IMR-90 (cell line): ENCODE results near the gene EPHB1. TPM values are rescaled to one million over a fixed set of nuclear protein-coding genes. Genes with fewer than 3 reads are reported as not detected.

Experiments
- ATAC-seq: fragments of 200-7000 bp; cut with Tn5 transposase; 2 replicates; pipeline ENCODE4 v1.9.1; 2020; ENCODE audit warnings: low read depth, mild to moderate bottlenecking, moderate library complexity
- BruUV-seq: library from RNA; stranded (reverse); fragments of 400-500 nt; replicated peaks from 2 replicates; lab custom pipeline; 2021; lab: Mats Ljungman, UMichigan
- CTCF ChIA-PET: fragments of 300-600 bp; formaldehyde crosslinking; extraction: SDS; loops from one replicate; lab custom pipeline; 2021; ENCODE audit warnings: antibody characterized with exemption; lab: Yijun Ruan, JAX
- POLR2A ChIA-PET: fragments of 300-600 bp; sonication (Branson Sonifier 250); formaldehyde crosslinking; loops from one replicate; lab custom pipeline; 2022; ENCODE audit warnings: antibody characterized with exemption; ENCODE audit not compliant: unreplicated experiment; lab: Charles Lee
- DNase-seq: peaks from one replicate; pipeline ENCODE4 v3.0.0; 2013
- H2AFZ ChIP-seq: replicated peaks from 2 replicates; pipeline ENCODE3; 2013; ENCODE audit warnings: low read length, mild to moderate bottlenecking; ENCODE audit not compliant: poor library complexity
- H2AK5ac ChIP-seq: 2 replicates; pipeline ENCODE4 v1.6.1; 2013; ENCODE audit warnings: low read depth, low read length, inconsistent platforms
- H2AK9ac ChIP-seq: replicated peaks from 2 replicates; pipeline ENCODE3; 2013; ENCODE audit warnings: mild to moderate bottlenecking, low read depth, low read length, moderate library complexity; ENCODE audit not compliant: poor library complexity
- H2BK120ac ChIP-seq: 2 replicates; pipeline ENCODE4 v1.6.1; 2013; ENCODE audit warnings: low read depth, low read length, inconsistent platforms
- H2BK15ac ChIP-seq: 3 replicates; pipeline ENCODE4 v1.6.1; 2013; ENCODE audit warnings: low read depth, low read length, inconsistent platforms
- H2BK20ac ChIP-seq: 2 replicates; pipeline ENCODE4 v1.6.1; 2013; ENCODE audit warnings: low read depth, mild to moderate bottlenecking, inconsistent platforms, low read length, moderate library complexity
- H2BK5ac ChIP-seq: 2 replicates; pipeline ENCODE4 v1.6.1; 2013; ENCODE audit warnings: mild to moderate bottlenecking, low read depth, low read length, inconsistent platforms; ENCODE audit not compliant: poor library complexity, severe bottlenecking
- H3K14ac ChIP-seq: replicated peaks from 2 replicates; pipeline ENCODE4 v1.6.1; 2013; ENCODE audit warnings: low read depth, low read length, inconsistent platforms
- H3K18ac ChIP-seq: 2 replicates; pipeline ENCODE4 v1.6.1; 2013; ENCODE audit warnings: low read depth, low read length, control low read depth
- H3K23ac ChIP-seq: 2 replicates; pipeline ENCODE4 v1.6.1; 2013; ENCODE audit warnings: low read depth, low read length, inconsistent platforms
- H3K27ac ChIP-seq: 2 replicates; pipeline ENCODE4 v1.5.1; 2013; ENCODE audit warnings: mild to moderate bottlenecking, control low read depth, low read length; ENCODE audit not compliant: insufficient read depth
- H3K27me3 ChIP-seq: 2 replicates; pipeline ENCODE4 v1.6.1; 2013; ENCODE audit warnings: low read length; ENCODE audit not compliant: control insufficient read depth, insufficient read depth
- H3K36me3 ChIP-seq: 2 replicates; pipeline ENCODE4 v1.6.1; 2013; ENCODE audit warnings: low read length, mixed read lengths; ENCODE audit not compliant: control insufficient read depth, insufficient read depth
- H3K4ac ChIP-seq: 2 replicates; pipeline ENCODE4 v1.6.1; 2013; ENCODE audit warnings: low read depth, low read length, inconsistent platforms
- H3K4me1 ChIP-seq: 2 replicates; pipeline ENCODE4 v1.6.1; 2013; ENCODE audit warnings: low read length, mixed read lengths; ENCODE audit not compliant: control insufficient read depth, insufficient read depth
- H3K4me2 ChIP-seq: 2 replicates; pipeline ENCODE4 v1.6.1; 2013; ENCODE audit warnings: low read depth, mild to moderate bottlenecking, control low read depth, low read length, moderate library complexity
- H3K4me3 ChIP-seq: 2 replicates; pipeline ENCODE4 v1.5.1; 2013; ENCODE audit warnings: low read depth, mild to moderate bottlenecking, control low read depth, low read length, moderate library complexity; ENCODE audit not compliant: insufficient read depth
- H3K56ac ChIP-seq: 2 replicates; pipeline ENCODE4 v1.6.1; 2013; ENCODE audit warnings: low read length, inconsistent platforms; ENCODE audit not compliant: insufficient read depth; ENCODE audit errors: extremely low read depth
- H3K79me1 ChIP-seq, 2 experiments: 2 replicates each; pipeline ENCODE4 v1.6.1; 2013; ENCODE audit warnings: low read length in 2 of 2, inconsistent platforms in 1 of 2, low read depth in 1 of 2
- H3K9ac ChIP-seq: 2 replicates; pipeline ENCODE4 v1.6.1; 2013; ENCODE audit warnings: low read depth, low read length, control low read depth
- H3K9me1 ChIP-seq: 2 replicates; pipeline ENCODE4 v1.6.1; 2013; ENCODE audit warnings: low read length, inconsistent platforms; ENCODE audit not compliant: insufficient read depth
- H3K9me3 ChIP-seq: 2 replicates; pipeline ENCODE4 v1.6.1; 2013; ENCODE audit warnings: low read length; ENCODE audit not compliant: control insufficient read depth, insufficient read depth
- H4K20me1 ChIP-seq: 2 replicates; pipeline ENCODE4 v1.6.1; 2013; ENCODE audit warnings: low read length, inconsistent platforms; ENCODE audit not compliant: insufficient read depth
- H4K5ac ChIP-seq: 2 replicates; pipeline ENCODE4 v1.6.1; 2013; ENCODE audit warnings: mild to moderate bottlenecking, low read depth, low read length, control low read depth
- H4K8ac ChIP-seq, 2 experiments: 2 replicates each; pipeline ENCODE4 v1.6.1; 2013; ENCODE audit warnings: low read depth in 2 of 2, low read length in 2 of 2, control low read depth in 1 of 2, inconsistent platforms in 1 of 2
- H4K91ac ChIP-seq: 2 replicates; pipeline ENCODE4 v1.6.1; 2013; ENCODE audit warnings: low read depth, low read length, inconsistent platforms; ENCODE audit not compliant: insufficient read depth
- CHD1 ChIP-seq: IDR thresholded peaks from 2 replicates; pipeline ENCODE4 v1.6.1; 2012; ENCODE audit warnings: low read depth, low read length, improper control_type of control experiment
- ELK1 ChIP-seq: fragments of 150-350 bp; IDR thresholded peaks from 2 replicates; pipeline ENCODE4 v1.6.1; 2016; ENCODE audit warnings: low read depth, mild to moderate bottlenecking, low read length, moderate library complexity, borderline replicate concordance
- MAFK ChIP-seq: IDR thresholded peaks from 2 replicates; pipeline ENCODE4 v1.6.1; 2012; ENCODE audit warnings: low read depth, low read length, improper control_type of control experiment
- MXI1 ChIP-seq: IDR thresholded peaks from 2 replicates; pipeline ENCODE4 v1.6.1; 2012; ENCODE audit warnings: low read depth, mild to moderate bottlenecking, low read length, moderate library complexity, borderline replicate concordance
- NFE2L2 ChIP-seq: fragments of 150-350 bp; IDR thresholded peaks from 2 replicates; pipeline ENCODE4 v1.6.1; 2016; ENCODE audit warnings: low read depth, mild to moderate bottlenecking, low read length
- POLR2A ChIP-seq: IDR thresholded peaks from 2 replicates; pipeline ENCODE4 v1.6.1; 2012; ENCODE audit warnings: mild to moderate bottlenecking, low read depth, low read length
- RFX5 ChIP-seq: IDR thresholded peaks from 2 replicates; pipeline ENCODE4 v1.8.0; 2012; ENCODE audit warnings: low read depth, mild to moderate bottlenecking, low read length, moderate library complexity
- SMC3 ChIP-seq: fragments of 150-350 bp; IDR thresholded peaks from 2 replicates; pipeline ENCODE4 v1.6.1; 2016; ENCODE audit warnings: low read depth, mild to moderate bottlenecking, antibody characterized with exemption, low read length, moderate library complexity
- WGBS, 2 experiments: methylation state at CpG; one replicate each; pipeline versions ENCODE4 v1.1.5 to v1.1.7; 2013; ENCODE audit warnings: missing lambda C conversion rate in 2 of 2; ENCODE audit not compliant: insufficient read length in 1 of 2; ENCODE audit errors: extremely low coverage in 2 of 2; 5-methylcytosine and 5-hydroxymethylcytosine counted together
- dilution Hi-C: fragments of 300-500 bp; cut with HindIII; formaldehyde crosslinking; loops from one replicate; pipeline ENCODE4 v1.14.3; 2018; ENCODE audit warnings: low sequenced_read_pairs; ENCODE audit not compliant: unreplicated experiment
- in situ Hi-C: fragments of 300-500 bp; cut with MboI; formaldehyde crosslinking; loops from 3 replicates; pipeline ENCODE4 v1.14.3; 2019; ENCODE audit warnings: low sequenced_read_pairs, inconsistent platforms, mixed read lengths
- intact Hi-C: fragments of 100-400 bp; cut with micrococcal nuclease; formaldehyde crosslinking; loops from 2 replicates; pipeline ENCODE4 v1.10.0; 2022
- polyA plus RNA-seq, 3 experiments: library from polyadenylated mRNA; depleted of rRNA; stranded (reverse); fragments of >200 nt; gene quantifications; 2 replicates each; pipeline ENCODE4 v1.2.3, GENCODE V29; 2012; ENCODE audit warnings: low replicate concordance in 1 of 3
- total RNA-seq: library from RNA; depleted of rRNA; stranded (reverse); fragments of >200 nt; gene quantifications from 2 replicates; pipeline ENCODE4 v1.2.3, GENCODE V29; 2012
- TF ChIP-seq, protein P1 (sequence below): fragments of 150-350 bp; IDR thresholded peaks from 2 replicates; pipeline ENCODE4 v1.6.1; 2017; ENCODE audit warnings: mild to moderate bottlenecking, antibody characterized with exemption, low read length, low read depth
- TF ChIP-seq, protein P2 (sequence below): conservative IDR thresholded peaks from 2 replicates; pipeline ENCODE4 v1.5.1; 2012; ENCODE audit warnings: mild to moderate bottlenecking, low read depth, low read length, improper control_type of control experiment

The EPHB1 gene
- total and polyA plus RNA-seq, 2 of the 4 experiments (the other 2 are of a cell fraction): 0.17 to 0.36 TPM

- H3K4me1 ChIP-seq: peaks cover 1% of the 10 kb centered on the region; the same call in 1 of the 2 replicates
- H4K5ac ChIP-seq: no peak overlapping the region
- no peaks in the 10 kb centered on the region; the same call in 1 of the 2 replicates for H4K20me1 ChIP-seq
- BruUV-seq: no TSS peak
- no peak overlapping the region for H2BK15ac ChIP-seq
- dilution Hi-C loops: no loop called here
- no peaks in the 10 kb centered on the region for H3K9me3 ChIP-seq
- no peak overlapping the region for H2AK9ac ChIP-seq
- 14% methylated on average over 1 of the region's 4 CpGs; no CpG with 5 or more reads in 1 of the 2 experiments for WGBS, 2 experiments
- peaks cover 34% of the 10 kb centered on the region for H3K27me3 ChIP-seq
- no peaks in the 10 kb centered on the region for H3K79me1 ChIP-seq
- H2AK5ac ChIP-seq: no peak overlapping the region
- H3K27ac ChIP-seq: no peak overlapping the region
- H2BK120ac ChIP-seq: no peak overlapping the region
- POLR2A ChIA-PET: no interaction called here
- H3K4me3 ChIP-seq: no peak overlapping the region
- DNase-seq: no peak
- H2BK20ac ChIP-seq: no peak overlapping the region
- H3K9ac ChIP-seq: no peak overlapping the region
- no peak overlapping the region for H3K56ac ChIP-seq
- H3K4ac ChIP-seq: no peak overlapping the region
- no peak overlapping the region for H4K91ac ChIP-seq
- H3K9me1 ChIP-seq: no peaks in the 10 kb centered on the region
- H3K36me3 ChIP-seq: no peaks in the 10 kb centered on the region
- H4K8ac ChIP-seq: no peak overlapping the region
- in situ Hi-C loops: loop anchor here (25.0 kb wide), 1 partner anchor 1245 kb away; no protein-coding TSS in a partner anchor
- no peak overlapping the region for H3K18ac ChIP-seq
- no peak for ATAC-seq
- H3K14ac ChIP-seq: no peak overlapping the region
- intact Hi-C loops: loop anchor here (10.0 kb wide), 1 partner anchor 1252 kb away; no protein-coding TSS in a partner anchor
- H3K23ac ChIP-seq: no peak overlapping the region
- CTCF ChIA-PET: interaction anchor here (0.6 kb wide), 1 partner anchor 112 kb away, joined by 3 read pairs; no protein-coding TSS in a partner anchor
- no peak overlapping the region for H2BK5ac ChIP-seq
- TF ChIP-seq NFE2L2 (no peak), SMC3 (no peak), MXI1 (no peak), RFX5 (no peak), MAFK (no peak), ELK1 (no peak), CHD1 (no peak), POLR2A (no peak)
- TF ChIP-seq, protein P1, sequence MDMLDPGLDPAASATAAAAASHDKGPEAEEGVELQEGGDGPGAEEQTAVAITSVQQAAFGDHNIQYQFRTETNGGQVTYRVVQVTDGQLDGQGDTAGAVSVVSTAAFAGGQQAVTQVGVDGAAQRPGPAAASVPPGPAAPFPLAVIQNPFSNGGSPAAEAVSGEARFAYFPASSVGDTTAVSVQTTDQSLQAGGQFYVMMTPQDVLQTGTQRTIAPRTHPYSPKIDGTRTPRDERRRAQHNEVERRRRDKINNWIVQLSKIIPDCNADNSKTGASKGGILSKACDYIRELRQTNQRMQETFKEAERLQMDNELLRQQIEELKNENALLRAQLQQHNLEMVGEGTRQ: no peak
- TF ChIP-seq, protein P2, sequence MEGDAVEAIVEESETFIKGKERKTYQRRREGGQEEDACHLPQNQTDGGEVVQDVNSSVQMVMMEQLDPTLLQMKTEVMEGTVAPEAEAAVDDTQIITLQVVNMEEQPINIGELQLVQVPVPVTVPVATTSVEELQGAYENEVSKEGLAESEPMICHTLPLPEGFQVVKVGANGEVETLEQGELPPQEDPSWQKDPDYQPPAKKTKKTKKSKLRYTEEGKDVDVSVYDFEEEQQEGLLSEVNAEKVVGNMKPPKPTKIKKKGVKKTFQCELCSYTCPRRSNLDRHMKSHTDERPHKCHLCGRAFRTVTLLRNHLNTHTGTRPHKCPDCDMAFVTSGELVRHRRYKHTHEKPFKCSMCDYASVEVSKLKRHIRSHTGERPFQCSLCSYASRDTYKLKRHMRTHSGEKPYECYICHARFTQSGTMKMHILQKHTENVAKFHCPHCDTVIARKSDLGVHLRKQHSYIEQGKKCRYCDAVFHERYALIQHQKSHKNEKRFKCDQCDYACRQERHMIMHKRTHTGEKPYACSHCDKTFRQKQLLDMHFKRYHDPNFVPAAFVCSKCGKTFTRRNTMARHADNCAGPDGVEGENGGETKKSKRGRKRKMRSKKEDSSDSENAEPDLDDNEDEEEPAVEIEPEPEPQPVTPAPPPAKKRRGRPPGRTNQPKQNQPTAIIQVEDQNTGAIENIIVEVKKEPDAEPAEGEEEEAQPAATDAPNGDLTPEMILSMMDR: no peak
- no peak overlapping the region for H3K4me2 ChIP-seq
- no peak overlapping the region for H2AFZ ChIP-seq
These were observed 2.4 kb upstream of the EPHB1 start for GRCh38 chr3:134792700-134793099.
